IPS DF 6.9 (cell line): ENCODE data around the gene F2RL1.
"Not testable (repeated sequence)": the region's sequence is repeated elsewhere in the genome, so short reads cannot be mapped to it uniquely, and the experiment has no call there.

Experiments used
- DNase-seq: peaks from one replicate; pipeline ENCODE4 v3.0.0-alpha.2; 2013; ENCODE audit warnings: low read depth, low spot score
- H3K27ac ChIP-seq: one replicate; pipeline ENCODE4 v1.5.1; 2013; ENCODE audit warnings: low read length, control low read depth
- H3K27me3 ChIP-seq: 2 replicates; pipeline ENCODE4 v1.6.1; 2013; ENCODE audit warnings: mild to moderate bottlenecking, low read length; ENCODE audit not compliant: control insufficient read depth, insufficient read depth
- H3K36me3 ChIP-seq: 2 replicates; pipeline ENCODE4 v1.6.1; 2013; ENCODE audit warnings: low read length; ENCODE audit not compliant: control insufficient read depth, insufficient read depth
- H3K4me1 ChIP-seq: 2 replicates; pipeline ENCODE4 v1.6.1; 2013; ENCODE audit warnings: low read length; ENCODE audit not compliant: control insufficient read depth, insufficient read depth
- H3K4me3 ChIP-seq: 2 replicates; pipeline ENCODE4 v1.5.1; 2013; ENCODE audit warnings: mild to moderate bottlenecking, low read length
- H3K9me3 ChIP-seq: 2 replicates; pipeline ENCODE4 v1.6.1; 2013; ENCODE audit warnings: low read length, inconsistent platforms; ENCODE audit not compliant: control insufficient read depth, insufficient read depth
- WGBS: extraction: QIAGEN DNeasy Blood & Tissue Kit; methylation state at CpG from one replicate; pipeline ENCODE4 v1.1.7; 2013; ENCODE audit warnings: mixed read lengths, missing lambda C conversion rate; ENCODE audit not compliant: insufficient read length, insufficient coverage; 5-methylcytosine and 5-hydroxymethylcytosine counted together

F2RL1 gene

GRCh38 chr5:76789275-76789674, 29.6 kb upstream of the F2RL1 start:
- H3K9me3 ChIP-seq, H3K27me3 ChIP-seq, H3K27ac ChIP-seq, H3K4me3 ChIP-seq, H3K36me3 ChIP-seq, DNase-seq, H3K4me1 ChIP-seq: not testable (repeated sequence)
- WGBS = no CpG with 5 or more reads among the region's 10 CpGs

GRCh38 chr5:76789991-76790581, 28.7 kb upstream of the F2RL1 start:
- WGBS = no CpG with 5 or more reads among the region's 8 CpGs
- no peak for DNase-seq
- Histone ChIP-seq H3K27me3 (no peaks in the 10 kb centered on the region), H3K4me3 (no peak overlapping the region), H3K36me3 (no peaks in the 10 kb centered on the region), H3K9me3 (no peaks in the 10 kb centered on the region), H3K27ac (no peak overlapping the region), H3K4me1 (no peaks in the 10 kb centered on the region; the same call in 1 of the 2 replicates)

- H3K27ac ChIP-seq = no peak overlapping the region
- H3K4me3 ChIP-seq = no peak overlapping the region
- no CpG with 5 or more reads among the region's 3 CpGs for WGBS
These were observed 28.1 kb upstream of the F2RL1 start for GRCh38 chr5:76790632-76791290.

GRCh38 chr5:76791461-76791860, 27.4 kb upstream of the F2RL1 start:
- Histone ChIP-seq H3K27me3 (no peaks in the 10 kb centered on the region), H3K27ac (no peak overlapping the region), H3K9me3 (no peaks in the 10 kb centered on the region), H3K4me3 (no peak overlapping the region), H3K4me1 (no peaks in the 10 kb centered on the region; the same call in 1 of the 2 replicates), H3K36me3 (no peaks in the 10 kb centered on the region)
- WGBS = no CpG with 5 or more reads among the region's 1 CpG
- no peak for DNase-seq

More at GRCh38 chr5:76790632-76791290, 28.1 kb upstream of the F2RL1 start:
- no peak for DNase-seq
- Histone ChIP-seq H3K27me3 (no peaks in the 10 kb centered on the region), H3K4me1 (no peaks in the 10 kb centered on the region; the same call in 1 of the 2 replicates), H3K9me3 (no peaks in the 10 kb centered on the region), H3K36me3 (no peaks in the 10 kb centered on the region)

- H3K36me3 ChIP-seq = no peaks in the 10 kb centered on the region
- DNase-seq = no peak
- H3K27me3 ChIP-seq = no peaks in the 10 kb centered on the region
- H3K4me1 ChIP-seq = no peaks in the 10 kb centered on the region
- no CpG with 5 or more reads among the region's 4 CpGs for WGBS
- no peak overlapping the region for H3K4me3 ChIP-seq
- H3K9me3 ChIP-seq = no peaks in the 10 kb centered on the region
- H3K27ac ChIP-seq = no peak overlapping the region
These were observed 24.0 kb upstream of the F2RL1 start for GRCh38 chr5:76794871-76795270.

GRCh38 chr5:76799588-76799987, 19.2 kb upstream of the F2RL1 start:
- no peaks in the 10 kb centered on the region for H3K36me3 ChIP-seq
- H3K4me3 ChIP-seq = no peak overlapping the region
- no peak overlapping the region for H3K27ac ChIP-seq
- no peak for DNase-seq
- H3K27me3 ChIP-seq = no peaks in the 10 kb centered on the region
- no peaks in the 10 kb centered on the region for H3K9me3 ChIP-seq
- H3K4me1 ChIP-seq = 0 out of 2 replicates have a peak, but pooled peaks cover 1% of the 10 kb centered on the region
- no CpG with 5 or more reads among the region's 1 CpG for whole genome bisulfite sequencing

- no CpG with 5 or more reads among the region's 3 CpGs for WGBS
- Histone ChIP-seq H3K27me3 (no peaks in the 10 kb centered on the region), H3K4me1 (0 out of 2 replicates have a peak, but pooled peaks cover 1% of the 10 kb centered on the region), H3K36me3 (no peaks in the 10 kb centered on the region), H3K27ac (no peak overlapping the region), H3K9me3 (no peaks in the 10 kb centered on the region), H3K4me3 (no peak overlapping the region)
- no peak for DNase-seq
These were observed 18.3 kb upstream of the F2RL1 start for GRCh38 chr5:76800579-76800978.

GRCh38 chr5:76801159-76801802, 17.5 kb upstream of the F2RL1 start:
- no CpG with 5 or more reads among the region's 4 CpGs for WGBS
- H3K4me1 ChIP-seq = peaks cover 3% of the 10 kb centered on the region; the same call in 1 of the 2 replicates
- H3K27ac ChIP-seq = no peak overlapping the region
- no peaks in the 10 kb centered on the region for H3K27me3 ChIP-seq
- H3K4me3 ChIP-seq = no peak overlapping the region
- no peaks in the 10 kb centered on the region for H3K36me3 ChIP-seq
- no peaks in the 10 kb centered on the region for H3K9me3 ChIP-seq
- DNase-seq = no peak

GRCh38 chr5:76801803-76802195, 17.0 kb upstream of the F2RL1 start:
- Histone ChIP-seq H3K4me1 (peaks cover 3% of the 10 kb centered on the region; the same call in 1 of the 2 replicates), H3K27me3 (no peaks in the 10 kb centered on the region), H3K27ac (no peak overlapping the region), H3K4me3 (no peak overlapping the region), H3K9me3 (no peaks in the 10 kb centered on the region), H3K36me3 (no peaks in the 10 kb centered on the region)
- no CpG with 5 or more reads among the region's 3 CpGs for WGBS
- no peak for DNase-seq

- no peaks in the 10 kb centered on the region for H3K9me3 ChIP-seq
- H3K4me3 ChIP-seq = no peak overlapping the region
- WGBS = no CpG with 5 or more reads among the region's 8 CpGs
- no peaks in the 10 kb centered on the region for H3K27me3 ChIP-seq
- peaks cover 3% of the 10 kb centered on the region; the same call in 1 of the 2 replicates for H3K4me1 ChIP-seq
- no peaks in the 10 kb centered on the region for H3K36me3 ChIP-seq
- H3K27ac ChIP-seq = no peak overlapping the region
- DNase-seq = no peak
These were observed 14.6 kb upstream of the F2RL1 start for GRCh38 chr5:76804266-76804665.
